Measurements from ENCODE around the gene ANTXR1.
"Not testable (repeated sequence)": the region's sequence is repeated elsewhere in the genome, so short reads cannot be mapped to it uniquely, and the experiment has no call there.

The ANTXR1 gene

GRCh38 chr2:69165091-69165880, 152.3 kb downstream of the ANTXR1 start:
- DNase-seq (ENCODE audit: low read depth): no peak

- no peak for DNase-seq (ENCODE audit: low read depth)
Observed at GRCh38 chr2:69166465-69166811, 153.5 kb downstream of the ANTXR1 start.

GRCh38 chr2:69166812-69167468, 154.0 kb downstream of the ANTXR1 start:
- DNase-seq (ENCODE audit: low read depth): no peak

GRCh38 chr2:69167469-69167822, 154.5 kb downstream of the ANTXR1 start:
- no peak for DNase-seq (ENCODE audit: low read depth)

- DNase-seq (ENCODE audit: low read depth): no peak
Observed at GRCh38 chr2:69168144-69168813, 155.3 kb downstream of the ANTXR1 start.

- no peak for DNase-seq (ENCODE audit: low read depth)
Observed at GRCh38 chr2:69168950-69169654, 156.1 kb downstream of the ANTXR1 start.

GRCh38 chr2:69169655-69170389, 156.8 kb downstream of the ANTXR1 start:
- DNase-seq (ENCODE audit: low read depth): no peak

- no peak for DNase-seq (ENCODE audit: low read depth)
Observed at GRCh38 chr2:69170661-69171060, 157.7 kb downstream of the ANTXR1 start.

- DNase-seq (ENCODE audit: low read depth): no peak
Observed at GRCh38 chr2:69171116-69171896, 158.3 kb downstream of the ANTXR1 start.

GRCh38 chr2:69171897-69172525, 159.0 kb downstream of the ANTXR1 start:
- no peak for DNase-seq (ENCODE audit: low read depth)

GRCh38 chr2:69173706-69174105, 160.7 kb downstream of the ANTXR1 start:
- DNase-seq (ENCODE audit: low read depth): no peak

- DNase-seq (ENCODE audit: low read depth): not testable (repeated sequence)
Observed at GRCh38 chr2:69174211-69174610, 161.2 kb downstream of the ANTXR1 start.

- DNase-seq (ENCODE audit: low read depth): no peak
Observed at GRCh38 chr2:69175790-69176715, 163.1 kb downstream of the ANTXR1 start.

GRCh38 chr2:69177063-69177771, 164.2 kb downstream of the ANTXR1 start:
- DNase-seq (ENCODE audit: low read depth): peak; percentile 30

GRCh38 chr2:69177785-69178636, 165.0 kb downstream of the ANTXR1 start:
- peak; percentile 66 for DNase-seq (ENCODE audit: low read depth)

- no peak for DNase-seq (ENCODE audit: low read depth)
Observed at GRCh38 chr2:69178756-69179155, 165.8 kb downstream of the ANTXR1 start.

GRCh38 chr2:69180227-69180626, 167.2 kb downstream of the ANTXR1 start:
- DNase-seq (ENCODE audit: low read depth): no peak

- no peak for DNase-seq (ENCODE audit: low read depth)
Observed at GRCh38 chr2:69180974-69181373, 168.0 kb downstream of the ANTXR1 start.

Data from CMK (cell line).